Omental fat pad (tissue), 4 donors: Measurements from ENCODE around the gene RNLS. TPM values are rescaled to one million over a fixed set of nuclear protein-coding genes. Genes with fewer than 3 reads are reported as not detected.

Source experiments
- ATAC-seq: fragments of 150-250 bp; one replicate; pipeline ENCODE4 v1.9.1; 2016; ENCODE audit warnings: mild to moderate bottlenecking, moderate library complexity; ENCODE audit not compliant: low FRiP score
- DNase-seq: peaks from one replicate; pipeline ENCODE4 v3.0.0-alpha.2; 2019; ENCODE audit warnings: low spot score
- total RNA-seq, 4 donors: library from RNA; depleted of rRNA; stranded (reverse); fragments of >200 nt; gene quantifications; one replicate each; pipeline ENCODE4 v1.1.0, GENCODE V29; 2016
- TF ChIP-seq, protein P1 (sequence below), 3 donors: fragments of 450-650 bp; IDR thresholded peaks; one replicate each; pipeline ENCODE4 v1.5.1; 2016 to 2017; ENCODE audit warnings: antibody characterized with exemption in 3 of 3, mild to moderate bottlenecking in 3 of 3, moderate library complexity in 2 of 3

RNLS gene
- total RNA-seq, 4 donors from 2014 or later: 13.3 to 24.7 (median 18.3) TPM

DNA sequence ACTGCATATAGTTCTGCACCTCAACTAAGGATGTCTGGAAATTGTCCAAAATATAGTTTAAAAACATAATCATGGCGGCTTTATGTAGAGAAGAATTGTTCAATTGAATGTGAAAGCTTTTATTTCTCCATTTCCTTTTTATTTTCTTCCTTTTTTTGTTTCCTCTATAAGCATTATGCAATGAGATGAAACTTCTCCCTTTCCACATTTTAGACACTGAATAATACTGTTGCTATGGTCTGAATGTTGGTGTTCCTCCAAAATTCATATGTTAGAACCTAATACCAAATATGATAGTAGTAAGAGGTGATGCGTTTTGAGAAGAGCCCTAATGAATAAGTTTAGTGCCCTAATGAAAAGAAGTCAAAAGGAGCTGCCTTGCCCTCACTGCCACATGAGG lies 175.0 kb downstream of the RNLS start:
- no peak for DNase-seq
- TF ChIP-seq, protein P1, sequence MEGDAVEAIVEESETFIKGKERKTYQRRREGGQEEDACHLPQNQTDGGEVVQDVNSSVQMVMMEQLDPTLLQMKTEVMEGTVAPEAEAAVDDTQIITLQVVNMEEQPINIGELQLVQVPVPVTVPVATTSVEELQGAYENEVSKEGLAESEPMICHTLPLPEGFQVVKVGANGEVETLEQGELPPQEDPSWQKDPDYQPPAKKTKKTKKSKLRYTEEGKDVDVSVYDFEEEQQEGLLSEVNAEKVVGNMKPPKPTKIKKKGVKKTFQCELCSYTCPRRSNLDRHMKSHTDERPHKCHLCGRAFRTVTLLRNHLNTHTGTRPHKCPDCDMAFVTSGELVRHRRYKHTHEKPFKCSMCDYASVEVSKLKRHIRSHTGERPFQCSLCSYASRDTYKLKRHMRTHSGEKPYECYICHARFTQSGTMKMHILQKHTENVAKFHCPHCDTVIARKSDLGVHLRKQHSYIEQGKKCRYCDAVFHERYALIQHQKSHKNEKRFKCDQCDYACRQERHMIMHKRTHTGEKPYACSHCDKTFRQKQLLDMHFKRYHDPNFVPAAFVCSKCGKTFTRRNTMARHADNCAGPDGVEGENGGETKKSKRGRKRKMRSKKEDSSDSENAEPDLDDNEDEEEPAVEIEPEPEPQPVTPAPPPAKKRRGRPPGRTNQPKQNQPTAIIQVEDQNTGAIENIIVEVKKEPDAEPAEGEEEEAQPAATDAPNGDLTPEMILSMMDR (IDR thresholded peaks at IDR 0.05): no peak
- no peak for ATAC-seq

- DNase-seq (no peak), ATAC-seq (no peak)
- TF ChIP-seq, protein P1 (IDR thresholded peaks at IDR 0.05): no peak
Observed at GRCh38 chr10:88404133-88404532, 179.0 kb downstream of the RNLS start.

GRCh38 chr10:88401671-88402347 lies 181.3 kb downstream of the RNLS start:
- ATAC-seq (no peak), DNase-seq (no peak)
- TF ChIP-seq, protein P1 (IDR thresholded peaks at IDR 0.05): no peak

DNA sequence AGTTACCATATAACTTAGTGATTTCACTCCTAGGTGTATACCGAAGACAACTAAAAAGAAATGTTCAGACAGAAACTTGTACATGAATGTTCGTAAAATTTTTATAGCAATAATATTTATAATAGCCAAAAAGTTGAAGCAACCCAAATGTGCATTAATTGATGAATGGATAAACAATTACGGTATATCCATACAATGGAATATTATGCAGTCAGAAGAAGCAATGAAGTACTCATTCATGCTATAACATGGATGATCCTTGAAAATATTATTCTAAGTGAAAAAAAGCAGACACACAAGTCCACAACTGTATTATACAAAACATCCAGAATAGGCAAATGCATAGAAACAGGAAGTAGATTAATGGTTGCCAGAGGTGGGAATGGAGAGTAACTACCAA lies 183.9 kb downstream of the RNLS start:
- DNase-seq (no peak), ATAC-seq (no peak)
- TF ChIP-seq, protein P1 (IDR thresholded peaks at IDR 0.05): no peak

- no peak for ATAC-seq
- DNase-seq: no peak
- TF ChIP-seq, protein P1 (IDR thresholded peaks at IDR 0.05): no peak
Observed at GRCh38 chr10:88395677-88396076, 187.4 kb downstream of the RNLS start.

DNA sequence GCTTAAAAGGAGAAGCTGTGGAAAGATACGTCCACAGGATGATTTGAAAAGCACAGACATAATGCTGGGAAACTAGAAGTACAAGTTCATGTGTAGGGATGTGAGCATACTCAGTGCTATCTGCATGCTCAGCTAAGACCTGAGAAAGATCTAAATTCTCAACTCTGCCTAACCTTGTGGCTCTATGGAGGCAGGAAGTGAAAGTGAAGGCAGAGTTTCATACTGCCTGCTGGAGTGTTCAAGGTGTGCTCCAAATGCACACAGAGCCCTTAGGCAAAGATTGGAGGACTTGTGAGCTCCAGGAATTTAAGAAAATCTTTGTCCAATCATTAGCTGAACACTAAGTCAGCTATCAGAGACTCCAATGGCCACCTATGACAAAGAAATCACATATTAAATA lies 190.9 kb downstream of the RNLS start:
- TF ChIP-seq, protein P1 (IDR thresholded peaks at IDR 0.05): no peak
- ATAC-seq (no peak), DNase-seq (no peak)

DNA sequence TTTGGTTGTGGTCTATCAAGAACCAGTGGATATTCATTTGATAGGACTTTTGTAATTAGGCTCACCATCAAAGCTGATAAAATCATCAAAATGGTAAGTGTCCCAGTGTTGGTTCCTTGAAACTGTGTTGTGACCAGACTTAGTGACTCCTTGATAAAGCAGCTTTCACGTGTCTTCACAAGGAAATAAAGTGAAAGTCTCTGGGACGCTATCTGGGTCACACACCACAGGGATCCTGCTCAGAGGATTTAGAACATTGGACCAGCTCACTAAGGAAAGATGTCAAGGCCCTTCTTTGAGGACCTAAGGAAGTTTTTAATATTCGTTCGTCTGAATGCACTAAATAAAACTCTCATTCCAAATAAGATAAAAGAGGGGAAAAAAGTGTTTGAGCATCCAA lies 193.1 kb downstream of the RNLS start:
- TF ChIP-seq, protein P1 (IDR thresholded peaks at IDR 0.05): no peak
- no peak for ATAC-seq
- no peak for DNase-seq
